GM18873 (cell line): Measurements from ENCODE around the gene TBX6.

ENCODE experiments used
- ATAC-seq: cut with Tn5 transposase; IDR thresholded peaks from one replicate; pipeline ENCODE4 v1.9.1; 2021; ENCODE audit warnings: mild to moderate bottlenecking, moderate library complexity, moderate number of reproducible peaks; ENCODE audit not compliant: unreplicated experiment, low FRiP score

TBX6 gene

GRCh38 chr16:30068333-30068732 lies 23.4 kb downstream of the TBX6 start:
- ATAC-seq, result no peak

GRCh38 chr16:30067584-30067916 lies 24.2 kb downstream of the TBX6 start:
- ATAC-seq, result no peak

GRCh38 chr16:30066761-30067583 lies 24.8 kb downstream of the TBX6 start:
- no peak for ATAC-seq

GRCh38 chr16:30065943-30066760 lies 25.6 kb downstream of the TBX6 start:
- ATAC-seq, result peak; percentile 6

GRCh38 chr16:30065102-30065942 lies 26.4 kb downstream of the TBX6 start, which contains the start of gene ALDOA:
Gene ALDOA (plus strand): TSS chr16:30065760. CDS start chr16:30066898, 1,138 bp downstream.
- peak; percentile 65 for ATAC-seq

- no peak for ATAC-seq
Measured at GRCh38 chr16:30064729-30065101, 27.0 kb downstream of the TBX6 start.

- ATAC-seq, result no peak
Measured at GRCh38 chr16:30063893-30064728, 27.6 kb downstream of the TBX6 start.

- no peak for ATAC-seq
Measured at GRCh38 chr16:30063278-30063892, 28.3 kb downstream of the TBX6 start.

GRCh38 chr16:30060836-30061554 lies 30.7 kb downstream of the TBX6 start:
- ATAC-seq, result no peak

GRCh38 chr16:30060346-30060745 lies 31.4 kb downstream of the TBX6 start:
- no peak for ATAC-seq

GRCh38 chr16:30054959-30055553 lies 36.7 kb downstream of the TBX6 start:
- no peak for ATAC-seq

GRCh38 chr16:30054451-30054850 lies 37.3 kb downstream of the TBX6 start:
- no peak for ATAC-seq

- no peak for ATAC-seq
Measured at GRCh38 chr16:30053376-30054015, 38.2 kb downstream of the TBX6 start.

- no peak for ATAC-seq
Measured at GRCh38 chr16:30052671-30053372, 38.9 kb downstream of the TBX6 start.

- no peak for ATAC-seq
Measured at GRCh38 chr16:30051518-30051917, 40.2 kb downstream of the TBX6 start.

- no peak for ATAC-seq
Measured at GRCh38 chr16:30049871-30050270, 41.9 kb downstream of the TBX6 start.

GRCh38 chr16:30046588-30046987 lies 45.1 kb downstream of the TBX6 start:
- ATAC-seq, result no peak
